Bronchial epithelial cell (primary cell): ENCODE measurements around the gene KCTD5. TPM values are rescaled to one million over a fixed set of nuclear protein-coding genes. Genes with fewer than 3 reads are reported as not detected.
A peak's percentile ranks its signal among the peaks of the same experiment; 100 is the strongest.
"Not testable (repeated sequence)": the region's sequence is repeated elsewhere in the genome, so short reads cannot be mapped to it uniquely, and the experiment has no call there.

ENCODE experiments used
- DNase-seq: peaks from one replicate; pipeline ENCODE4 v3.0.0-alpha.2; 2010; ENCODE audit warnings: low read depth
- FAIRE-seq: peaks from 2 replicates; lab custom pipeline; 2011; peaks lifted over from hg19 to GRCh38; lab: Jason Lieb, UNC
- H3K27me3 ChIP-seq: 2 replicates; pipeline ENCODE4 v1.5.1; 2011; ENCODE audit warnings: low read length; ENCODE audit not compliant: control insufficient read depth, insufficient read depth
- H3K36me3 ChIP-seq: 2 replicates; pipeline ENCODE4 v1.5.1; 2011; ENCODE audit warnings: low read length; ENCODE audit not compliant: control insufficient read depth, insufficient read depth
- H3K4me3 ChIP-seq: 2 replicates; pipeline ENCODE4 v1.5.1; 2011; ENCODE audit warnings: mild to moderate bottlenecking, low read depth, low read length, control low read depth
- CTCF ChIP-seq: IDR thresholded peaks from 2 replicates; pipeline ENCODE4 v1.5.1; 2011; ENCODE audit warnings: mild to moderate bottlenecking, moderate library complexity, low read length, control low read depth, inconsistent platforms; ENCODE audit not compliant: insufficient read depth, severe bottlenecking
- total RNA-seq: library from RNA; depleted of rRNA; stranded (reverse); fragments of >200 nt; gene quantifications from 2 replicates; pipeline ENCODE4 v1.2.1, GENCODE V29; 2014

KCTD5 gene
- total RNA-seq, 1 donor from 2014 or later: 28.4 TPM

- H3K36me3 ChIP-seq: no peaks in the 10 kb centered on the region
- H3K4me3 ChIP-seq: peak within 1 kb of the TSS; percentile 55
- H3K27me3 ChIP-seq: no peaks in the 10 kb centered on the region
- no peak for DNase-seq
- no peak for FAIRE-seq
- no peak for TF ChIP-seq CTCF
Observed at GRCh38 chr16:2720064-2720457, 37.7 kb downstream of the KCTD5 start, which contains the start of gene PRSS27. Gene PRSS27, minus strand, starts transcription at chr16:2720224. Its CDS starts 64 bp downstream, at chr16:2720160.

- FAIRE-seq: no peak
Observed at GRCh38 chr16:2720719-2721633, 38.7 kb downstream of the KCTD5 start.

GRCh38 chr16:2721634-2722173, 39.4 kb downstream of the KCTD5 start:
- H3K4me3 ChIP-seq: peak overlapping the region; percentile 55
- not testable (repeated sequence) for DNase-seq, H3K27me3 ChIP-seq, H3K36me3 ChIP-seq, FAIRE-seq

More at GRCh38 chr16:2720719-2721633, 38.7 kb downstream of the KCTD5 start:
- peak; percentile 38 for DNase-seq
- H3K36me3 ChIP-seq: no peaks in the 10 kb centered on the region
- H3K4me3 ChIP-seq: peak overlapping the region; percentile 55
- no peaks in the 10 kb centered on the region for H3K27me3 ChIP-seq
- TF ChIP-seq CTCF: peak; percentile 55

- H3K36me3 ChIP-seq: no peaks in the 10 kb centered on the region
- TF ChIP-seq CTCF: no peak
- no peak for FAIRE-seq
- no peak for DNase-seq
- no peak overlapping the region for H3K4me3 ChIP-seq
- no peaks in the 10 kb centered on the region for H3K27me3 ChIP-seq
Observed at GRCh38 chr16:2724088-2724676, 41.9 kb downstream of the KCTD5 start.

- no peak overlapping the region for H3K4me3 ChIP-seq
- no peak for TF ChIP-seq CTCF
- DNase-seq (no peak), FAIRE-seq (no peak)
- H3K27me3 ChIP-seq: no peaks in the 10 kb centered on the region
- H3K36me3 ChIP-seq: no peaks in the 10 kb centered on the region
Observed at GRCh38 chr16:2724816-2725348, 42.6 kb downstream of the KCTD5 start.

GRCh38 chr16:2726923-2727322, 44.6 kb downstream of the KCTD5 start:
- DNase-seq (no peak), FAIRE-seq (no peak)
- H3K4me3 ChIP-seq: no peak overlapping the region
- no peaks in the 10 kb centered on the region for H3K27me3 ChIP-seq
- H3K36me3 ChIP-seq: no peaks in the 10 kb centered on the region
- TF ChIP-seq CTCF: no peak
